Mesendoderm (in vitro differentiated cells): ENCODE results near the gene DPY19L3.

Experiments used
- DNase-seq: peaks from one replicate; pipeline ENCODE4 v3.0.0; 2013
- H2AK5ac ChIP-seq: 2 replicates; pipeline ENCODE4 v1.6.1; 2013; ENCODE audit warnings: low read length, inconsistent platforms
- H2BK120ac ChIP-seq: 2 replicates; pipeline ENCODE4 v1.6.1; 2013; ENCODE audit warnings: low read depth, mild to moderate bottlenecking, low read length, moderate library complexity, mixed read lengths
- H2BK15ac ChIP-seq: replicated peaks from 2 replicates; pipeline ENCODE4 v1.6.1; 2013; ENCODE audit warnings: low read depth, mild to moderate bottlenecking, moderate library complexity
- H2BK5ac ChIP-seq: 2 replicates; pipeline ENCODE4 v1.6.1; 2013; ENCODE audit warnings: low read length, inconsistent platforms
- H3K18ac ChIP-seq: 2 replicates; pipeline ENCODE4 v1.6.1; 2013; ENCODE audit warnings: mild to moderate bottlenecking, low read length, mixed read lengths
- H3K23ac ChIP-seq: one replicate; pipeline ENCODE4 v1.6.1; 2013; ENCODE audit warnings: low read length
- H3K27ac ChIP-seq: 2 replicates; pipeline ENCODE4 v1.5.1; 2013; ENCODE audit warnings: low read depth, mild to moderate bottlenecking, inconsistent platforms, low read length, moderate library complexity
- H3K27me3 ChIP-seq: 2 replicates; pipeline ENCODE4 v1.6.1; 2013; ENCODE audit warnings: low read length, control low read depth, mild to moderate bottlenecking, inconsistent platforms; ENCODE audit not compliant: insufficient read depth, poor library complexity
- H3K36me3 ChIP-seq: 2 replicates; pipeline ENCODE4 v1.6.1; 2013; ENCODE audit warnings: low read length, inconsistent platforms; ENCODE audit not compliant: control insufficient read depth, insufficient read depth
- H3K4ac ChIP-seq: one replicate; pipeline ENCODE4 v1.6.1; 2013; ENCODE audit warnings: low read depth, mild to moderate bottlenecking, low read length, moderate library complexity
- H3K4me1 ChIP-seq: 2 replicates; pipeline ENCODE4 v1.6.1; 2013; ENCODE audit warnings: low read depth, low read length, inconsistent platforms; ENCODE audit not compliant: control insufficient read depth
- H3K4me2 ChIP-seq: 2 replicates; pipeline ENCODE4 v1.6.1; 2013; ENCODE audit warnings: low read length
- H3K4me3 ChIP-seq: 2 replicates; pipeline ENCODE4 v1.5.1; 2013; ENCODE audit warnings: mild to moderate bottlenecking, low read length
- H3K56ac ChIP-seq: one replicate; pipeline ENCODE4 v1.6.1; 2013; ENCODE audit warnings: low read length
- H3K79me1 ChIP-seq: 2 replicates; pipeline ENCODE4 v1.6.1; 2013; ENCODE audit warnings: low read length, inconsistent platforms
- H3K79me2 ChIP-seq: 2 replicates; pipeline ENCODE4 v1.6.1; 2013; ENCODE audit warnings: mild to moderate bottlenecking, low read length; ENCODE audit not compliant: control insufficient read depth, insufficient read depth
- H3K9ac ChIP-seq: 2 replicates; pipeline ENCODE4 v1.6.1; 2013; ENCODE audit warnings: low read length, inconsistent platforms
- H4K5ac ChIP-seq: one replicate; pipeline ENCODE4 v1.6.1; 2013; ENCODE audit warnings: low read length
- H4K8ac ChIP-seq: one replicate; pipeline ENCODE4 v1.6.1; 2013; ENCODE audit warnings: low read depth, mild to moderate bottlenecking, control low read depth, low read length, moderate library complexity
- WGBS: extraction: QIAGEN DNeasy Blood & Tissue Kit; methylation state at CpG from one replicate; pipeline ENCODE4 v1.1.7; 2013; ENCODE audit warnings: low lambda C conversion rate, missing lambda C conversion rate; ENCODE audit not compliant: insufficient coverage; ENCODE audit errors: extremely low coverage; 5-methylcytosine and 5-hydroxymethylcytosine counted together

Gene DPY19L3

GRCh38 chr19:32453736-32454135, 48.2 kb downstream of the DPY19L3 start:
- H2BK5ac ChIP-seq: no peak overlapping the region
- DNase-seq: no peak
- H3K4me1 ChIP-seq: no peaks in the 10 kb centered on the region
- no peak overlapping the region for H3K9ac ChIP-seq
- no peak overlapping the region for H3K23ac ChIP-seq
- H2BK15ac ChIP-seq: no peak overlapping the region
- no peak overlapping the region for H2AK5ac ChIP-seq
- WGBS: no CpG with 5 or more reads among the region's 2 CpGs
- H3K4me2 ChIP-seq: no peak overlapping the region
- H3K4me3 ChIP-seq: no peak overlapping the region
- no peak overlapping the region for H4K8ac ChIP-seq
- H3K27me3 ChIP-seq: no peaks in the 10 kb centered on the region
- no peak overlapping the region for H2BK120ac ChIP-seq
- H3K4ac ChIP-seq: no peak overlapping the region
- no peak overlapping the region for H3K56ac ChIP-seq
- no peaks in the 10 kb centered on the region for H3K79me1 ChIP-seq
- no peak overlapping the region for H3K27ac ChIP-seq
- no peak overlapping the region for H4K5ac ChIP-seq
- no peaks in the 10 kb centered on the region for H3K79me2 ChIP-seq
- H3K18ac ChIP-seq: no peak overlapping the region
- no peaks in the 10 kb centered on the region for H3K36me3 ChIP-seq

- no peak overlapping the region for H3K9ac ChIP-seq
- no CpG with 5 or more reads among the region's 4 CpGs for WGBS
- no peak overlapping the region for H3K27ac ChIP-seq
- H3K4me3 ChIP-seq: no peak overlapping the region
- no peak overlapping the region for H4K5ac ChIP-seq
- H3K27me3 ChIP-seq: no peaks in the 10 kb centered on the region
- peaks cover 2% of the 10 kb centered on the region for H3K36me3 ChIP-seq
- no peak overlapping the region for H2BK5ac ChIP-seq
- no peak overlapping the region for H2BK15ac ChIP-seq
- H3K4me1 ChIP-seq: no peaks in the 10 kb centered on the region
- no peak overlapping the region for H3K18ac ChIP-seq
- H3K56ac ChIP-seq: no peak overlapping the region
- no peaks in the 10 kb centered on the region for H3K79me1 ChIP-seq
- H4K8ac ChIP-seq: no peak overlapping the region
- no peak overlapping the region for H3K23ac ChIP-seq
- no peak overlapping the region for H2AK5ac ChIP-seq
- no peak overlapping the region for H3K4me2 ChIP-seq
- H2BK120ac ChIP-seq: no peak overlapping the region
- H3K4ac ChIP-seq: no peak overlapping the region
- H3K79me2 ChIP-seq: no peaks in the 10 kb centered on the region
- DNase-seq: no peak
Observed at GRCh38 chr19:32456406-32456805, 50.8 kb downstream of the DPY19L3 start.

DNA sequence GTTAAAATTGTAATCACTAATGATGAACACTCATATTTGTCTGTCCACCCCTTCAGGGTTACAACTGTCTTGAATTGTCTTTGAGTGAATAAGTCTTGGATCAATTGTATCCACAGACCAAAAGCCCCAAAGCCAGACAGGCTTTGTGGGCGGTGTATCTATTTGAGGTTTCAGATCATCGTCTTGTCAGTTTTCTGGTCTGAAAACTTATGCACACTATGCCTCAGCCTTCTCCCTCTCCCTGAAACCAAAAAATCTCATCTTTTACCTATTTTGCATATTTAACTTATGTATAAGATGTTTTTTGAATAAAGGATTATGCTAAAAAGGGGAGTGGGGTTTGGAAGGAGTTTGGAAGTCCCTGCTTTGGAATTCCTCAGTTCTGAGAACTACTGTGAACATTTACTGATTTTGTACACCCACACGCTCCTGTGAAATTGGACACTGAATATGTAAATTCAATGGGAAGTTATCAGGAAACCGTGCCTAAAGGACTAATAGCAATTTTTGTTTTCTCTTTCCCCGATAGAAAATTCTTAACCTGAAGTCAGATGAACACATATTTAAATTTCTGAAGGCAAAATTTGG, 52.1 kb downstream of the DPY19L3 start:
- no CpG with 5 or more reads among the region's 5 CpGs for WGBS
- Histone ChIP-seq H2BK5ac (no peak overlapping the region), H3K9ac (no peak overlapping the region), H3K56ac (no peak overlapping the region), H3K4me2 (no peak overlapping the region), H2AK5ac (no peak overlapping the region), H3K79me1 (no peaks in the 10 kb centered on the region), H3K27me3 (no peaks in the 10 kb centered on the region), H2BK120ac (no peak overlapping the region), H3K36me3 (peaks cover 2% of the 10 kb centered on the region), H4K5ac (no peak overlapping the region), H3K18ac (no peak overlapping the region), H2BK15ac (no peak overlapping the region), H3K79me2 (no peaks in the 10 kb centered on the region), H3K27ac (no peak overlapping the region), H4K8ac (no peak overlapping the region), H3K4me3 (no peak overlapping the region), H3K4ac (no peak overlapping the region), H3K23ac (no peak overlapping the region), H3K4me1 (no peaks in the 10 kb centered on the region)
- no peak for DNase-seq

GRCh38 chr19:32458500-32459123, 53.0 kb downstream of the DPY19L3 start:
- H3K36me3 ChIP-seq: peaks cover 2% of the 10 kb centered on the region
- H4K8ac ChIP-seq: no peak overlapping the region

DNA sequence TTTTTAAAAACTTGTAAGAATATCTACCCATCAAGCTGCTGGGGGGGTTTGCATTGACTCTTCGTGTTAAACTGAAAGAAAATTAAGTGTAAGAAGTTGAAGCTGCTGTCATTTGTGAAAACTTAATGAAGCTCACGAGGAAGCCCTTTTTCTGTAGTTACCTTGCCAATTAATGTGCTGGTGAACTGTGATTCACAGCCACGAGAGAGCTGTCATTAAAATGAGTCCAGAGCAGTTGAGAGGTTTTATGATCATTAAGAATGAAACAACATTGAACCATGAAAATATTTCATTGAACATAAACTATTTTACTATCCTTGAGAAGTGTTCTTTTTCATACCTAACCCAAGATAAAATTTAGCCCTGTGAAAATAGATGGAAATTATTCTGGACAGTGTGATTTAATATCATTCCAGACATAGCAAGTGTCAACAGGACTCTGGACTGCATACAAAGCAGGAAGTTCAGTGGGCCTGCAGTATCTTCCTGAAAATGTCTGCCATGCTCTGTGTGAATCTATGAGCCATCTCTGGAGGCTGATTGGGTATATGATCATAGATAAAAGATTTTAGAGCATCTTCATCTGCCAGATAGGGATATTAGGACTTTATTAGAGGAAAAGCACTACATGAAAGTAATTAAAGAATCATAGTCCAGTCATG, 53.8 kb downstream of the DPY19L3 start:
- DNase-seq: no peak
- Histone ChIP-seq H3K18ac (no peak overlapping the region), H3K79me1 (no peaks in the 10 kb centered on the region), H2BK120ac (no peak overlapping the region), H4K8ac (no peak overlapping the region), H3K23ac (no peak overlapping the region), H3K27me3 (no peaks in the 10 kb centered on the region), H2AK5ac (no peak overlapping the region), H3K27ac (no peak overlapping the region), H2BK15ac (no peak overlapping the region), H3K9ac (no peak overlapping the region), H3K4me1 (no peaks in the 10 kb centered on the region), H4K5ac (no peak overlapping the region), H3K56ac (no peak overlapping the region), H3K4me3 (no peak overlapping the region), H3K4me2 (no peak overlapping the region), H2BK5ac (no peak overlapping the region), H3K36me3 (peaks cover 2% of the 10 kb centered on the region), H3K79me2 (no peaks in the 10 kb centered on the region), H3K4ac (no peak overlapping the region)
- WGBS: no CpG with 5 or more reads among the region's 3 CpGs

More at GRCh38 chr19:32458500-32459123, 53.0 kb downstream of the DPY19L3 start:
- Histone ChIP-seq H3K4ac (no peak overlapping the region), H3K79me2 (no peaks in the 10 kb centered on the region), H3K56ac (no peak overlapping the region), H3K4me3 (no peak overlapping the region), H3K27me3 (no peaks in the 10 kb centered on the region), H2BK15ac (no peak overlapping the region), H3K9ac (no peak overlapping the region), H3K23ac (no peak overlapping the region), H4K5ac (no peak overlapping the region), H2AK5ac (no peak overlapping the region), H3K4me2 (no peak overlapping the region), H3K18ac (no peak overlapping the region), H2BK5ac (no peak overlapping the region), H3K27ac (no peak overlapping the region), H3K79me1 (no peaks in the 10 kb centered on the region), H3K4me1 (no peaks in the 10 kb centered on the region), H2BK120ac (no peak overlapping the region)
- no peak for DNase-seq
- no CpG with 5 or more reads among the region's 4 CpGs for WGBS
